HepG2 (cell line): ENCODE data around the gene SEMA4B. TPM values are rescaled to one million over a fixed set of nuclear protein-coding genes. Genes with fewer than 3 reads are reported as not detected.

Experiments
- BRD4 ChIP-seq: sonication (generic); formaldehyde crosslinking; IDR thresholded peaks from 2 replicates; pipeline ENCODE4 v1.4.0; 2020; ENCODE audit warnings: missing genetic modification reagents
- ETV5 ChIP-seq: IDR thresholded peaks from 2 replicates; pipeline ENCODE4 v1.6.1; 2018; ENCODE audit warnings: missing biosample characterization, missing genetic modification reagents, inconsistent platforms, borderline replicate concordance
- FOXM1 ChIP-seq: sonication (generic); formaldehyde crosslinking; IDR thresholded peaks from 2 replicates; pipeline ENCODE4 v1.5.0; 2020; ENCODE audit warnings: missing genetic modification reagents
- HIVEP1 ChIP-seq: sonication (generic); formaldehyde crosslinking; IDR thresholded peaks from 2 replicates; pipeline ENCODE4 v1.4.0; 2020; ENCODE audit warnings: mild to moderate bottlenecking, missing genetic modification reagents
- KDM2A ChIP-seq: sonication (generic); formaldehyde crosslinking; IDR thresholded peaks from 2 replicates; pipeline ENCODE4 v1.4.0; 2020; ENCODE audit warnings: low read depth, missing genetic modification reagents, borderline replicate concordance
- KDM5B ChIP-seq: sonication (generic); formaldehyde crosslinking; IDR thresholded peaks from 2 replicates; pipeline ENCODE4 v1.4.0; 2020; ENCODE audit warnings: missing genetic modification reagents, mild to moderate bottlenecking, borderline replicate concordance
- KLF9 ChIP-seq: IDR thresholded peaks from 2 replicates; pipeline ENCODE4 v1.6.1; 2016; ENCODE audit warnings: low read depth
- MTA1 ChIP-seq: sonication (generic); formaldehyde crosslinking; IDR thresholded peaks from 2 replicates; pipeline ENCODE4 v1.4.0; 2020; ENCODE audit warnings: missing genetic modification reagents, mild to moderate bottlenecking, borderline replicate concordance
- MTF1 ChIP-seq: sonication (generic); formaldehyde crosslinking; IDR thresholded peaks from 2 replicates; pipeline ENCODE4 v1.5.0; 2020; ENCODE audit warnings: missing genetic modification reagents
- MYC ChIP-seq: sonication (generic); formaldehyde crosslinking; IDR thresholded peaks from 2 replicates; pipeline ENCODE4 v1.9.0; 2021; ENCODE audit warnings: missing genetic modification reagents, borderline replicate concordance
- RARA ChIP-seq: IDR thresholded peaks from 2 replicates; pipeline ENCODE4 v1.6.1; 2016; ENCODE audit warnings: missing genetic modification reagents, missing compliant biosample characterization
- RXRA ChIP-seq: sonication (generic); formaldehyde crosslinking; IDR thresholded peaks from 2 replicates; pipeline ENCODE4 v1.5.1; 2020; ENCODE audit warnings: missing genetic modification reagents
- TAF1 ChIP-seq: sonication (generic); formaldehyde crosslinking; IDR thresholded peaks from 2 replicates; pipeline ENCODE4 v1.4.0; 2020; ENCODE audit warnings: missing genetic modification reagents
- ZFAT ChIP-seq: sonication (generic); formaldehyde crosslinking; conservative IDR thresholded peaks from 2 replicates; pipeline ENCODE4 v1.8.1; 2023; ENCODE audit warnings: missing genetic modification reagents, inconsistent platforms
- ZNF234 ChIP-seq: sonication (generic); formaldehyde crosslinking; conservative IDR thresholded peaks from 2 replicates; pipeline ENCODE4 v1.5.1; 2020; ENCODE audit warnings: mild to moderate bottlenecking, missing genetic modification reagents
- ZNF326 ChIP-seq: sonication (generic); formaldehyde crosslinking; IDR thresholded peaks from 2 replicates; pipeline ENCODE4 v1.4.0; 2020; ENCODE audit warnings: missing genetic modification reagents, borderline replicate concordance
- ZNF530 ChIP-seq: sonication (generic); formaldehyde crosslinking; IDR thresholded peaks from 2 replicates; pipeline ENCODE4 v1.5.0; 2020; ENCODE audit warnings: low read depth, mild to moderate bottlenecking, missing genetic modification reagents
- ZNF703 ChIP-seq: sonication (generic); formaldehyde crosslinking; IDR thresholded peaks from 2 replicates; pipeline ENCODE4 v1.5.1; 2020; ENCODE audit warnings: missing genetic modification reagents, mild to moderate bottlenecking, moderate library complexity, borderline replicate concordance
- ZNF724P ChIP-seq: sonication (generic); formaldehyde crosslinking; IDR thresholded peaks from 2 replicates; pipeline ENCODE4 v1.8.0; 2022; ENCODE audit warnings: missing genetic modification reagents, borderline replicate concordance
- polyA plus RNA-seq, 8 experiments: library from polyadenylated mRNA; depleted of rRNA in 3 of 8; stranded (reverse) in 7 of 8; unstranded in 1 of 8; fragments of >200 nt; fragmentation: Illumina TruSeq in 4 of 8; extraction: Trizol in 4 of 8; gene quantifications; 2 replicates each; pipeline versions ENCODE4 v1.2.1 to v1.2.3, GENCODE V29; 2011 to 2016; ENCODE audit warnings: low read depth in 4 of 8, missing spikeins in 1 of 8, mixed read lengths in 1 of 8; ENCODE audit not compliant: insufficient read depth in 1 of 8
- total RNA-seq, 5 experiments: library from RNA; depleted of rRNA; stranded (reverse); fragments of >200 nt; fragmentation: Illumina TruSeq; extraction: Trizol; gene quantifications; 2 replicates each; pipeline ENCODE4 v1.2.3, GENCODE V29; 2016; ENCODE audit warnings: low read depth in 1 of 5
- TF ChIP-seq, protein P1 (sequence below): IDR thresholded peaks from 2 replicates; pipeline ENCODE4 v1.6.1; 2016; ENCODE audit warnings: low read depth, missing genetic modification reagents, missing compliant biosample characterization
- TF ChIP-seq, protein P2 (sequence below): sonication (generic); formaldehyde crosslinking; IDR thresholded peaks from 2 replicates; pipeline ENCODE4 v1.5.0; 2020; ENCODE audit warnings: mild to moderate bottlenecking, missing genetic modification reagents, borderline replicate concordance

SEMA4B gene
- total and polyA plus RNA-seq, 2 of the 13 experiments (the other 11 are each of a cell fraction or from before 2014, with no cell fraction given): 2.1 to 17.0 TPM

DNA sequence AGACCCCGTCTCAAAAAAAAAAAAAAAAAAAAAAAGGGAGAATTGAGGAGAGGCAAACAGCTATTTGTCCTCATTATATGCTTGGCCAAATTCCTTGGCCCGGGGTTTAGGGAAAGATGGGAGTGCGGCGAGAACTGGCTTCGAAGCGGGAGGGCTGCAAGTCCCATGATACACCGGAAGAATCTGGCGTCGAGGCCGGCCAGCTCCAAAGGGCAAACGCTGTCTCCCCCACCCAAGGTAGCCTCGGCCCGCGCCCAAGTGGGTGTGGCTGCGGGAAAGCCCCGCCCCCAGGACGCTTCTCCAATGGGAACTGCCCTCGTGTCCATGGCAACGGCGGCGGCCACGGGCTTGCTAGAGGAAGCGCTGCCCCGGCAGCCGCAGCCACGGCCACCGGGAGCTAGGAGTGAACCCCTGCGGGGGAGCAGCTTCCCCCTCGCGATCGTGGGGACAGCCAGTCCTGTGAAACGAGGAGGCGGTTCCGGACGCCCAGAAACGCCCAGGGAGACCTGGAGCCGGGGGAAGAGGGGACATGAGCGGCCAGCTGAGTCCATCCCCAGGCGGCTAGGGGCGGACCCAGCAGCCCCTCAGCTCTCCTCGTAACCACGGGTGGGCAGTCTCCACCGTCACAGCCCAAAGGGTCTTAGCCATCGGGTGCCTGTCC, 48.2 kb downstream of the SEMA4B start, which contains the start of gene TTLL13 (continued):
- TF ChIP-seq, protein P1, sequence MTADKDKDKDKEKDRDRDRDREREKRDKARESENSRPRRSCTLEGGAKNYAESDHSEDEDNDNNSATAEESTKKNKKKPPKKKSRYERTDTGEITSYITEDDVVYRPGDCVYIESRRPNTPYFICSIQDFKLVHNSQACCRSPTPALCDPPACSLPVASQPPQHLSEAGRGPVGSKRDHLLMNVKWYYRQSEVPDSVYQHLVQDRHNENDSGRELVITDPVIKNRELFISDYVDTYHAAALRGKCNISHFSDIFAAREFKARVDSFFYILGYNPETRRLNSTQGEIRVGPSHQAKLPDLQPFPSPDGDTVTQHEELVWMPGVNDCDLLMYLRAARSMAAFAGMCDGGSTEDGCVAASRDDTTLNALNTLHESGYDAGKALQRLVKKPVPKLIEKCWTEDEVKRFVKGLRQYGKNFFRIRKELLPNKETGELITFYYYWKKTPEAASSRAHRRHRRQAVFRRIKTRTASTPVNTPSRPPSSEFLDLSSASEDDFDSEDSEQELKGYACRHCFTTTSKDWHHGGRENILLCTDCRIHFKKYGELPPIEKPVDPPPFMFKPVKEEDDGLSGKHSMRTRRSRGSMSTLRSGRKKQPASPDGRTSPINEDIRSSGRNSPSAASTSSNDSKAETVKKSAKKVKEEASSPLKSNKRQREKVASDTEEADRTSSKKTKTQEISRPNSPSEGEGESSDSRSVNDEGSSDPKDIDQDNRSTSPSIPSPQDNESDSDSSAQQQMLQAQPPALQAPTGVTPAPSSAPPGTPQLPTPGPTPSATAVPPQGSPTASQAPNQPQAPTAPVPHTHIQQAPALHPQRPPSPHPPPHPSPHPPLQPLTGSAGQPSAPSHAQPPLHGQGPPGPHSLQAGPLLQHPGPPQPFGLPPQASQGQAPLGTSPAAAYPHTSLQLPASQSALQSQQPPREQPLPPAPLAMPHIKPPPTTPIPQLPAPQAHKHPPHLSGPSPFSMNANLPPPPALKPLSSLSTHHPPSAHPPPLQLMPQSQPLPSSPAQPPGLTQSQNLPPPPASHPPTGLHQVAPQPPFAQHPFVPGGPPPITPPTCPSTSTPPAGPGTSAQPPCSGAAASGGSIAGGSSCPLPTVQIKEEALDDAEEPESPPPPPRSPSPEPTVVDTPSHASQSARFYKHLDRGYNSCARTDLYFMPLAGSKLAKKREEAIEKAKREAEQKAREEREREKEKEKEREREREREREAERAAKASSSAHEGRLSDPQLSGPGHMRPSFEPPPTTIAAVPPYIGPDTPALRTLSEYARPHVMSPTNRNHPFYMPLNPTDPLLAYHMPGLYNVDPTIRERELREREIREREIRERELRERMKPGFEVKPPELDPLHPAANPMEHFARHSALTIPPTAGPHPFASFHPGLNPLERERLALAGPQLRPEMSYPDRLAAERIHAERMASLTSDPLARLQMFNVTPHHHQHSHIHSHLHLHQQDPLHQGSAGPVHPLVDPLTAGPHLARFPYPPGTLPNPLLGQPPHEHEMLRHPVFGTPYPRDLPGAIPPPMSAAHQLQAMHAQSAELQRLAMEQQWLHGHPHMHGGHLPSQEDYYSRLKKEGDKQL (CRISPR knock-in tag): no peak
- TF ChIP-seq RARA: peak; percentile 28; the same call in 1 of the 2 replicates
- peak; percentile 52; the same call in 1 of the 2 replicates for TF ChIP-seq TAF1 (CRISPR knock-in tag)
- peak; percentile 48; the same call in 1 of the 2 replicates for TF ChIP-seq KDM2A (CRISPR knock-in tag)
- TF ChIP-seq HIVEP1 (CRISPR knock-in tag): 0 out of 2 replicates have a peak, but pooled peaks have one; percentile 18
- TF ChIP-seq ZNF234 (CRISPR knock-in tag): no peak
- TF ChIP-seq BRD4 (CRISPR knock-in tag): no peak
- TF ChIP-seq MYC: peak; percentile 14; the same call in 1 of the 2 replicates
- TF ChIP-seq KDM5B: 0 out of 2 replicates have a peak, but pooled peaks have one; percentile 19
- no peak; the same call in 1 of the 2 replicates for TF ChIP-seq RXRA (CRISPR knock-in tag)
- TF ChIP-seq ZNF326 (CRISPR knock-in tag): no peak
- no peak for TF ChIP-seq ZNF530 (CRISPR knock-in tag)
- TF ChIP-seq, protein P2, sequence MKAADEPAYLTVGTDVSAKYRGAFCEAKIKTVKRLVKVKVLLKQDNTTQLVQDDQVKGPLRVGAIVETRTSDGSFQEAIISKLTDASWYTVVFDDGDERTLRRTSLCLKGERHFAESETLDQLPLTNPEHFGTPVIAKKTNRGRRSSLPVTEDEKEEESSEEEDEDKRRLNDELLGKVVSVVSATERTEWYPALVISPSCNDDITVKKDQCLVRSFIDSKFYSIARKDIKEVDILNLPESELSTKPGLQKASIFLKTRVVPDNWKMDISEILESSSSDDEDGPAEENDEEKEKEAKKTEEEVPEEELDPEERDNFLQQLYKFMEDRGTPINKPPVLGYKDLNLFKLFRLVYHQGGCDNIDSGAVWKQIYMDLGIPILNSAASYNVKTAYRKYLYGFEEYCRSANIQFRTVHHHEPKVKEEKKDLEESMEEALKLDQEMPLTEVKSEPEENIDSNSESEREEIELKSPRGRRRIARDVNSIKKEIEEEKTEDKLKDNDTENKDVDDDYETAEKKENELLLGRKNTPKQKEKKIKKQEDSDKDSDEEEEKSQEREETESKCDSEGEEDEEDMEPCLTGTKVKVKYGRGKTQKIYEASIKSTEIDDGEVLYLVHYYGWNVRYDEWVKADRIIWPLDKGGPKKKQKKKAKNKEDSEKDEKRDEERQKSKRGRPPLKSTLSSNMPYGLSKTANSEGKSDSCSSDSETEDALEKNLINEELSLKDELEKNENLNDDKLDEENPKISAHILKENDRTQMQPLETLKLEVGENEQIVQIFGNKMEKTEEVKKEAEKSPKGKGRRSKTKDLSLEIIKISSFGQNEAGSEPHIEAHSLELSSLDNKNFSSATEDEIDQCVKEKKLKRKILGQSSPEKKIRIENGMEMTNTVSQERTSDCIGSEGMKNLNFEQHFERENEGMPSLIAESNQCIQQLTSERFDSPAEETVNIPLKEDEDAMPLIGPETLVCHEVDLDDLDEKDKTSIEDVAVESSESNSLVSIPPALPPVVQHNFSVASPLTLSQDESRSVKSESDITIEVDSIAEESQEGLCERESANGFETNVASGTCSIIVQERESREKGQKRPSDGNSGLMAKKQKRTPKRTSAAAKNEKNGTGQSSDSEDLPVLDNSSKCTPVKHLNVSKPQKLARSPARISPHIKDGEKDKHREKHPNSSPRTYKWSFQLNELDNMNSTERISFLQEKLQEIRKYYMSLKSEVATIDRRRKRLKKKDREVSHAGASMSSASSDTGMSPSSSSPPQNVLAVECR (CRISPR knock-in tag): peak; percentile 87
- no peak for TF ChIP-seq MTF1 (CRISPR knock-in tag)
- peak; percentile 22; the same call in 1 of the 2 replicates for TF ChIP-seq MTA1 (CRISPR knock-in tag)
- TF ChIP-seq ZNF724P (CRISPR knock-in tag): no peak
- TF ChIP-seq ZNF703: no peak
- TF ChIP-seq ZFAT (CRISPR knock-in tag): no peak
- no peak for TF ChIP-seq FOXM1 (CRISPR knock-in tag)
- TF ChIP-seq ETV5 (CRISPR knock-in tag): peak; percentile 80
- 0 out of 2 replicates have a peak, but pooled peaks have one; percentile 57 for TF ChIP-seq KLF9 (CRISPR knock-in tag)
